NCI-H128 (cell line): ENCODE results near the gene CHRNA4.
"Not testable (repeated sequence)": the region's sequence is repeated elsewhere in the genome, so short reads cannot be mapped to it uniquely, and the experiment has no call there.

Source experiments
- DNase-seq: peaks from one replicate; lab custom pipeline; 2025; ENCODE audit not compliant: unreplicated experiment; lab: John Stamatoyannopoulos, UW

The CHRNA4 gene

GRCh38 chr20:63311186-63311832 is 49.8 kb downstream of the CHRNA4 start:
- no peak for DNase-seq

GRCh38 chr20:63310265-63310991 is 50.7 kb downstream of the CHRNA4 start:
- DNase-seq: no peak

GRCh38 chr20:63309261-63310071 is 51.7 kb downstream of the CHRNA4 start:
- DNase-seq: no peak

- no peak for DNase-seq
Observed at GRCh38 chr20:63308218-63308911, 52.8 kb downstream of the CHRNA4 start.

GRCh38 chr20:63307538-63308217 is 53.5 kb downstream of the CHRNA4 start:
- no peak for DNase-seq

GRCh38 chr20:63306673-63307537 is 54.2 kb downstream of the CHRNA4 start:
- no peak for DNase-seq

- DNase-seq: not testable (repeated sequence)
Observed at GRCh38 chr20:63305933-63306672, 55.0 kb downstream of the CHRNA4 start.

- no peak for DNase-seq
Observed at GRCh38 chr20:63305393-63305792, 55.8 kb downstream of the CHRNA4 start.

- no peak for DNase-seq
Observed at GRCh38 chr20:63303095-63303666, 58.0 kb downstream of the CHRNA4 start.

- no peak for DNase-seq
Observed at GRCh38 chr20:63301671-63302070, 59.5 kb downstream of the CHRNA4 start.

GRCh38 chr20:63298731-63299312 is 62.3 kb downstream of the CHRNA4 start:
- no peak for DNase-seq

- DNase-seq: no peak
Observed at GRCh38 chr20:63297796-63298572, 63.2 kb downstream of the CHRNA4 start.

- no peak for DNase-seq
Observed at GRCh38 chr20:63297371-63297781, 63.8 kb downstream of the CHRNA4 start.

- no peak for DNase-seq
Observed at GRCh38 chr20:63296531-63297299, 64.4 kb downstream of the CHRNA4 start.

GRCh38 chr20:63295846-63296245 is 65.3 kb downstream of the CHRNA4 start:
- no peak for DNase-seq

GRCh38 chr20:63295422-63295821 is 65.7 kb downstream of the CHRNA4 start:
- DNase-seq: no peak

GRCh38 chr20:63295018-63295417 is 66.1 kb downstream of the CHRNA4 start:
- DNase-seq: no peak
